Gastroesophageal sphincter (tissue), 4 donors: Measurements from ENCODE around the gene PI4KB. TPM values are rescaled to one million over a fixed set of nuclear protein-coding genes. Genes with fewer than 3 reads are reported as not detected.
A peak's percentile ranks its signal among the peaks of the same experiment; 100 is the strongest.

Source experiments
- ATAC-seq: fragments of 150-250 bp; one replicate; pipeline ENCODE4 v1.9.1; 2016; ENCODE audit warnings: mild to moderate bottlenecking, moderate library complexity
- H3K27ac ChIP-seq, 4 donors: fragments of 200-600 bp; sonication (generic) in 3 of 4; 1 replicate in 3 of 4; 2 replicates in 1 of 4; pipeline ENCODE4 v1.5.1; 2016 to 2019
- H3K27me3 ChIP-seq: fragments of 200-600 bp; sonication (generic); one replicate; pipeline ENCODE4 v1.5.1; 2019
- H3K36me3 ChIP-seq, 2 donors: fragments of 200-600 bp; sonication (generic); one replicate each; pipeline ENCODE4 v1.5.1; 2019; ENCODE audit warnings: control low read depth in 1 of 2
- H3K4me1 ChIP-seq, 3 donors: fragments of 200-600 bp; sonication (generic); 1 replicate in 2 of 3; 2 replicates in 1 of 3; pipeline ENCODE4 v1.5.1; 2016 to 2019; ENCODE audit warnings: control low read depth in 2 of 3
- H3K4me3 ChIP-seq, 2 donors: fragments of 200-600 bp; sonication (generic); one replicate each; pipeline ENCODE4 v1.5.1; 2019; ENCODE audit warnings: mild to moderate bottlenecking in 1 of 2, moderate library complexity in 1 of 2
- H3K9me3 ChIP-seq, 3 donors: fragments of 200-600 bp; sonication (generic); one replicate each; pipeline ENCODE4 v1.5.1; 2017 to 2019; ENCODE audit warnings: control low read depth in 2 of 3
- CTCF ChIP-seq, 4 experiments: fragments of 200-600 bp in 2 of 4; fragments of 450-650 bp in 2 of 4; sonication (generic) in 1 of 4; IDR thresholded peaks; one replicate each; pipeline ENCODE4 v1.5.1; 2017 to 2019; ENCODE audit warnings: antibody characterized with exemption in 4 of 4, mild to moderate bottlenecking in 2 of 4, moderate library complexity in 2 of 4
- EP300 ChIP-seq: sonication (generic); formaldehyde crosslinking; IDR thresholded peaks from one replicate; pipeline ENCODE4 v1.6.1; 2017; ENCODE audit warnings: antibody characterized with exemption, mild to moderate bottlenecking
- POLR2A ChIP-seq, 2 donors: fragments of 450-650 bp; IDR thresholded peaks; one replicate each; pipeline ENCODE4 v1.6.1; 2017; ENCODE audit warnings: antibody characterized with exemption in 2 of 2, mild to moderate bottlenecking in 2 of 2, moderate library complexity in 1 of 2
- POLR2AphosphoS5 ChIP-seq: sonication (generic); formaldehyde crosslinking; IDR thresholded peaks from one replicate; pipeline ENCODE4 v1.6.1; 2017; ENCODE audit warnings: antibody characterized with exemption
- WGBS, 2 donors: methylation state at CpG; one replicate each; pipeline ENCODE4 v1.1.5; 2018; ENCODE audit warnings: low coverage in 1 of 2; 5-methylcytosine and 5-hydroxymethylcytosine counted together
- total RNA-seq, 4 donors: library from RNA; depleted of rRNA; stranded (reverse); fragments of >200 nt; gene quantifications; one replicate each; pipeline ENCODE4 v1.1.0, GENCODE V29; 2016

The PI4KB gene
- total RNA-seq, 4 donors from 2014 or later, result 95.0 to 104 (median 97.9) TPM

GRCh38 chr1:151318975-151319374, 8.2 kb downstream of the PI4KB start:
- no peak for TF ChIP-seq POLR2A (IDR thresholded peaks at IDR 0.05)
- no peak for TF ChIP-seq CTCF (IDR thresholded peaks at IDR 0.05)
- no peak for TF ChIP-seq EP300
- no peak for TF ChIP-seq POLR2AphosphoS5
- Histone ChIP-seq H3K4me1 (peaks cover 9 to 76% (median 9%) of the 10 kb centered on the region in 3 donors), H3K27me3 (no peaks in the 10 kb centered on the region), H3K9me3 (no peaks in the 10 kb centered on the region), H3K36me3 (peaks cover 0 to 95% of the 10 kb centered on the region in 2 donors), H3K4me3 (no peak overlapping the region), H3K27ac (peak overlapping the region in 1 of 4 donors; percentile 15)
- 39 to 62% methylated on average over 2 to 3 of the region's 3 CpGs for WGBS, 2 donors
- no peak for ATAC-seq

GRCh38 chr1:151315565-151316235, 11.5 kb downstream of the PI4KB start:
- WGBS, 2 donors, result 72% methylated on average over 7 of the region's 17 CpGs; no CpG with 5 or more reads in 1 of the 2 donors
- H3K4me1 ChIP-seq, result peaks cover 21 to 79% (median 26%) of the 10 kb centered on the region in 3 donors
- H3K9me3 ChIP-seq, result no peaks in the 10 kb centered on the region
- H3K27ac ChIP-seq, result peak overlapping the region in 1 of 4 donors; percentile 40
- no peak overlapping the region for H3K4me3 ChIP-seq
- no peak for TF ChIP-seq EP300
- TF ChIP-seq POLR2AphosphoS5, result no peak
- no peak for TF ChIP-seq CTCF (IDR thresholded peaks at IDR 0.05)
- TF ChIP-seq POLR2A (IDR thresholded peaks at IDR 0.05), result no peak
- H3K36me3 ChIP-seq, result peaks cover 0 to 94% of the 10 kb centered on the region in 2 donors
- no peak for ATAC-seq
- H3K27me3 ChIP-seq, result no peaks in the 10 kb centered on the region

- WGBS, 2 donors, result 26 to 29% methylated on average over 3 of the region's 3 CpGs
- Histone ChIP-seq H3K36me3 (peaks cover 0 to 96% of the 10 kb centered on the region in 2 donors), H3K4me3 (no peak overlapping the region), H3K9me3 (no peaks in the 10 kb centered on the region), H3K4me1 (peaks cover 25 to 79% (median 38%) of the 10 kb centered on the region in 3 donors), H3K27ac (peak overlapping the region in 3 of 4 donors; percentile 79 to 84 (median 82)), H3K27me3 (no peaks in the 10 kb centered on the region)
- ATAC-seq, result peak; percentile 72
- no peak for TF ChIP-seq EP300
- TF ChIP-seq POLR2AphosphoS5, result peak; percentile 77
- TF ChIP-seq CTCF (IDR thresholded peaks at IDR 0.05), result no peak
- no peak for TF ChIP-seq POLR2A (IDR thresholded peaks at IDR 0.05)
These were observed 12.9 kb downstream of the PI4KB start for GRCh38 chr1:151314137-151314875.

GRCh38 chr1:151313501-151313900, 13.7 kb downstream of the PI4KB start:
- no peak for TF ChIP-seq CTCF (IDR thresholded peaks at IDR 0.05)
- peak; percentile 40 for TF ChIP-seq POLR2AphosphoS5
- peaks cover 25 to 79% (median 38%) of the 10 kb centered on the region in 3 donors for H3K4me1 ChIP-seq

More at GRCh38 chr1:151313501-151313900, 13.7 kb downstream of the PI4KB start:
- Histone ChIP-seq H3K27ac (peak overlapping the region in 3 of 4 donors; percentile 79 to 84 (median 82)), H3K27me3 (no peaks in the 10 kb centered on the region), H3K36me3 (peaks cover 0 to 96% of the 10 kb centered on the region in 2 donors), H3K9me3 (no peaks in the 10 kb centered on the region), H3K4me3 (no peak overlapping the region)
- 50 to 60% methylated on average over 1 to 2 of the region's 2 CpGs for WGBS, 2 donors
- ATAC-seq, result peak; percentile 31
